CD4-positive, alpha-beta T cell treated with Interferon alpha-2 for 1 hour (primary cell): Measurements from ENCODE around the gene CRIP1.

Experiments used
- DNase-seq, 2 donors: peaks; one replicate each; pipeline ENCODE4 v3.0.0-alpha.2; 2020 to 2022

CRIP1 gene

GRCh38 chr14:105482486-105483110 is 4.1 kb upstream of the CRIP1 start:
- no peak for DNase-seq

GRCh38 chr14:105483300-105484068 is 3.2 kb upstream of the CRIP1 start:
- peak in 1 of 2 donors; percentile 7 for DNase-seq

GRCh38 chr14:105484069-105484996 is 2.4 kb upstream of the CRIP1 start:
- peak; percentile 65 to 76 for DNase-seq

GRCh38 chr14:105484997-105485393 is 1.7 kb upstream of the CRIP1 start:
- DNase-seq = no peak

- DNase-seq = peak; percentile 66 to 82
Measured at GRCh38 chr14:105485739-105486162, 935 bp upstream of the CRIP1 start.

GRCh38 chr14:105486974-105487448 is 325 bp downstream of the CRIP1 start:
- DNase-seq = peak; percentile 79 to 81

GRCh38 chr14:105487449-105487985 is 831 bp downstream of the CRIP1 start:
- DNase-seq = peak; percentile 79 to 84

GRCh38 chr14:105487986-105488777 is 1.5 kb downstream of the CRIP1 start:
- DNase-seq = peak in 1 of 2 donors; percentile 18

GRCh38 chr14:105488781-105489541 is 2.3 kb downstream of the CRIP1 start:
- DNase-seq = peak in 1 of 2 donors; percentile 38

GRCh38 chr14:105489542-105490266 is 3.0 kb downstream of the CRIP1 start:
- peak; percentile 88 to 90 for DNase-seq

GRCh38 chr14:105490267-105490571 is 3.5 kb downstream of the CRIP1 start:
- no peak for DNase-seq

GRCh38 chr14:105490572-105491365 is 4.1 kb downstream of the CRIP1 start, which contains the start of gene TEDC1:
TSS of gene TEDC1 (plus strand) at chr14:105491246. CDS start at chr14:105491376, 130 bp downstream.
- peak in 1 of 2 donors; percentile 100 for DNase-seq

GRCh38 chr14:105491366-105491973 is 4.8 kb downstream of the CRIP1 start:
- peak; percentile 86 to 90 for DNase-seq

GRCh38 chr14:105492031-105492970 is 5.6 kb downstream of the CRIP1 start:
- no peak for DNase-seq

- peak in 1 of 2 donors; percentile 21 for DNase-seq
Measured at GRCh38 chr14:105492971-105493871, 6.5 kb downstream of the CRIP1 start.

GRCh38 chr14:105493921-105494605 is 7.4 kb downstream of the CRIP1 start:
- no peak for DNase-seq
